ENCODE data around the gene PRKCD. TPM values are rescaled to one million over a fixed set of nuclear protein-coding genes. Genes with fewer than 3 reads are reported as not detected.

The PRKCD gene
- total RNA-seq, 4 donors from 2014 or later = 27.9 to 31.3 (median 29.3) TPM

- DNase-seq (ENCODE audit: low spot score in 2 of 2) = no peak
- Histone ChIP-seq H3K27me3 (no peaks in the 10 kb centered on the region), H3K9me3 (no peaks in the 10 kb centered on the region), H3K27ac (no peak overlapping the region), H3K4me1 (no peaks in the 10 kb centered on the region), H3K4me3 (no peak overlapping the region), H3K36me3 (peaks cover 99% of the 10 kb centered on the region)
- 93% methylated on average over 2 of the region's 2 CpGs for WGBS
- TF ChIP-seq CTCF (IDR thresholded peaks at IDR 0.05) = no peak
- TF ChIP-seq POLR2AphosphoS5 (IDR thresholded peaks at IDR 0.05) = no peak
- no peak for TF ChIP-seq POLR2A (IDR thresholded peaks at IDR 0.05)
- TF ChIP-seq EP300 (IDR thresholded peaks at IDR 0.05) = no peak
Measured at GRCh38 chr3:53229606-53230005, 68.6 kb downstream of the PRKCD start.

GRCh38 chr3:53230041-53230621 lies 69.1 kb downstream of the PRKCD start:
- no peak overlapping the region for H3K4me3 ChIP-seq
- no peaks in the 10 kb centered on the region for H3K4me1 ChIP-seq
- WGBS = 80% methylated on average over 10 of the region's 16 CpGs
- TF ChIP-seq POLR2A (IDR thresholded peaks at IDR 0.05) (no peak), CTCF (IDR thresholded peaks at IDR 0.05) (no peak), POLR2AphosphoS5 (IDR thresholded peaks at IDR 0.05) (no peak), EP300 (IDR thresholded peaks at IDR 0.05) (no peak)
- H3K36me3 ChIP-seq = peaks cover 98% of the 10 kb centered on the region
- no peak overlapping the region for H3K27ac ChIP-seq
- no peaks in the 10 kb centered on the region for H3K9me3 ChIP-seq
- H3K27me3 ChIP-seq = no peaks in the 10 kb centered on the region
- no peak for DNase-seq (ENCODE audit: low spot score in 2 of 2)

GRCh38 chr3:53230789-53231188 lies 69.8 kb downstream of the PRKCD start:
- Histone ChIP-seq H3K27ac (no peak overlapping the region), H3K9me3 (no peaks in the 10 kb centered on the region), H3K4me3 (no peak overlapping the region), H3K27me3 (no peaks in the 10 kb centered on the region), H3K4me1 (peaks cover under 1% of the 10 kb centered on the region), H3K36me3 (peaks cover 96% of the 10 kb centered on the region)
- no peak for DNase-seq (ENCODE audit: low spot score in 2 of 2)
- TF ChIP-seq EP300 (IDR thresholded peaks at IDR 0.05) = no peak
- no peak for TF ChIP-seq POLR2AphosphoS5 (IDR thresholded peaks at IDR 0.05)
- TF ChIP-seq POLR2A (IDR thresholded peaks at IDR 0.05) = no peak
- 89% methylated on average over 5 of the region's 5 CpGs for WGBS

GRCh38 chr3:53231532-53232511 lies 70.8 kb downstream of the PRKCD start:
- Histone ChIP-seq H3K4me3 (no peak overlapping the region), H3K36me3 (peaks cover 96% of the 10 kb centered on the region), H3K27me3 (no peaks in the 10 kb centered on the region), H3K4me1 (peaks cover 10% of the 10 kb centered on the region), H3K9me3 (no peaks in the 10 kb centered on the region), H3K27ac (no peak overlapping the region)
- no peak for TF ChIP-seq CTCF (IDR thresholded peaks at IDR 0.05)
- TF ChIP-seq POLR2AphosphoS5 (IDR thresholded peaks at IDR 0.05) = no peak
- no peak for TF ChIP-seq EP300 (IDR thresholded peaks at IDR 0.05)
- no peak for TF ChIP-seq POLR2A (IDR thresholded peaks at IDR 0.05)
- 87% methylated on average over 11 of the region's 13 CpGs for WGBS
- DNase-seq (ENCODE audit: low spot score in 2 of 2) = no peak

DNA sequence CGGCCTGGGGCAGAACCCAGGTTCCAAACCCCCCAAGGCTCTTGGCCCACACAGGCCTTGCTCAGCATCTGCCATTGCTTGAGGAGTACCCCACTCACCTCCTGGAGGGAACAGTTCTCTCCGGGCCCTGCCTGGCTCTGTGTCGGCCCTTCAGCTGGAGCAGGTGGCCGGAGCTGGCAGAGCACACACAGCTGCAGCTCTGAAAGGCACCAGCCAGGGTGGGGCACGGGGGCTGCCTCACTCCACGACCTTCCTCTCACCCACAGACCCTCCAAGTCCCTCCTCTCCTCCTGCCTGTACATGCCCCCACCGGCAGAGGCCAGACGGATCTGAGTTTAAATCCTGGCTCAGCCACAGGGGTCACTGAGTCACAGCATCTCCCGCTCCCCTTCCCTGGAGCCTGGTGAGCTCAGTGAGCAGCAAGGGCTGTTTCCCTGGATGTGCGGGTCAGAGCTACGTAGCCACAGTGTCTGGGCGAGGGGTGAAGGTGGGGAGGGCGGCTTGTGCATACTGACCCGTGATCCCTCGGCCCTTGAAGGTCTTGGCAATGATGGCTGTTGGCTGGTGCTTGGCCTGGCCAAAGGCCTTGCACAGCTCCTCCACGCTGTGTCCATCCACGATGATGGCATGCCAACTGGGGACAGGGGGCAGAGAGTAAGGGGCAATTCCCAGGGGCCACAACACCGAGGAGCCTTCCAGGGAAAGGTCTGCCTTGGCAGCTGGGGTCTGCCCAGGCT lies 71.8 kb downstream of the PRKCD start:
- 81% methylated on average over 7 of the region's 18 CpGs for WGBS
- H3K27me3 ChIP-seq = no peaks in the 10 kb centered on the region
- H3K36me3 ChIP-seq = peaks cover 96% of the 10 kb centered on the region

More for the DNA sequence above, 71.8 kb downstream of the PRKCD start:
- TF ChIP-seq POLR2AphosphoS5 (IDR thresholded peaks at IDR 0.05) (no peak), CTCF (IDR thresholded peaks at IDR 0.05) (no peak), EP300 (IDR thresholded peaks at IDR 0.05) (no peak), POLR2A (IDR thresholded peaks at IDR 0.05) (no peak)
- Histone ChIP-seq H3K4me1 (peaks cover 14% of the 10 kb centered on the region), H3K27ac (no peak overlapping the region), H3K4me3 (no peak overlapping the region), H3K9me3 (no peaks in the 10 kb centered on the region)
- no peak for DNase-seq (ENCODE audit: low spot score in 2 of 2)
